Liver (tissue), 9 donors: ENCODE results near the gene GABRD. TPM values are rescaled to one million over a fixed set of nuclear protein-coding genes. Genes with fewer than 3 reads are reported as not detected.

Experiments used
- DNase-seq: peaks from one replicate; pipeline ENCODE4 v3.0.0-alpha.2; 2017; ENCODE audit warnings: low spot score
- H3K27ac ChIP-seq, 2 donors: one replicate each; pipeline ENCODE4 v1.7.0; 2013; ENCODE audit warnings: inconsistent platforms in 2 of 2, low read length in 2 of 2, control low read depth in 1 of 2, low read depth in 1 of 2, mild to moderate bottlenecking in 1 of 2
- H3K27me3 ChIP-seq, 4 donors: one replicate each; pipeline versions ENCODE4 v1.6.1 to v1.7.0; 2013; ENCODE audit warnings: low read length in 3 of 4, inconsistent platforms in 1 of 4, mild to moderate bottlenecking in 1 of 4, moderate library complexity in 1 of 4; ENCODE audit not compliant: control insufficient read depth in 4 of 4, insufficient read depth in 4 of 4
- H3K36me3 ChIP-seq, 4 donors: one replicate each; pipeline versions ENCODE4 v1.6.1 to v1.7.0; 2013; ENCODE audit warnings: low read length in 3 of 4, mild to moderate bottlenecking in 3 of 4, low read depth in 1 of 4, moderate library complexity in 1 of 4; ENCODE audit not compliant: control insufficient read depth in 4 of 4, insufficient read depth in 3 of 4
- H3K4me1 ChIP-seq, 4 donors: one replicate each; pipeline versions ENCODE4 v1.6.1 to v1.7.0; 2013; ENCODE audit warnings: low read length in 3 of 4, mild to moderate bottlenecking in 3 of 4, moderate library complexity in 1 of 4; ENCODE audit not compliant: control insufficient read depth in 4 of 4, insufficient read depth in 4 of 4
- H3K4me3 ChIP-seq, 3 donors: one replicate each; pipeline versions ENCODE4 v1.6.1 to v1.7.0; 2013; ENCODE audit warnings: low read length in 3 of 3, control low read depth in 1 of 3, low read depth in 1 of 3, mild to moderate bottlenecking in 1 of 3
- H3K9ac ChIP-seq, 2 donors: one replicate each; pipeline ENCODE4 v1.7.0; 2013; ENCODE audit warnings: low read length in 2 of 2, mild to moderate bottlenecking in 2 of 2, moderate library complexity in 2 of 2, control low read depth in 1 of 2, low read depth in 1 of 2
- H3K9me3 ChIP-seq, 4 donors: one replicate each; pipeline versions ENCODE4 v1.6.1 to v1.7.0; 2013; ENCODE audit warnings: low read length in 3 of 4; ENCODE audit not compliant: control insufficient read depth in 4 of 4
- EGR1 ChIP-seq, 2 donors: IDR thresholded peaks; 2 replicates each; pipeline ENCODE4 v1.6.1; 2016 to 2018; ENCODE audit warnings: antibody characterized with exemption in 2 of 2, low read depth in 2 of 2
- FOXA2 ChIP-seq: IDR thresholded peaks from 2 replicates; pipeline ENCODE4 v1.6.1; 2016; ENCODE audit warnings: antibody characterized with exemption
- GABPA ChIP-seq, 2 donors: IDR thresholded peaks in 1 of 2; conservative IDR thresholded peaks in 1 of 2; 2 replicates each; pipeline ENCODE4 v1.6.1; 2016; ENCODE audit warnings: antibody characterized with exemption in 2 of 2, mild to moderate bottlenecking in 1 of 2, moderate library complexity in 1 of 2
- HNF4G ChIP-seq: IDR thresholded peaks from 2 replicates; pipeline ENCODE4 v1.6.1; 2016; ENCODE audit warnings: antibody characterized with exemption
- JUND ChIP-seq, 2 donors: IDR thresholded peaks; 2 replicates each; pipeline ENCODE4 v1.6.1; 2016; ENCODE audit warnings: antibody characterized with exemption in 2 of 2
- NR2F2 ChIP-seq: IDR thresholded peaks from 2 replicates; pipeline ENCODE4 v1.6.1; 2016; ENCODE audit warnings: antibody characterized with exemption
- RAD21 ChIP-seq, 2 donors: IDR thresholded peaks; 2 replicates each; pipeline ENCODE4 v1.6.1; 2016; ENCODE audit warnings: antibody characterized with exemption in 2 of 2, mild to moderate bottlenecking in 2 of 2
- REST ChIP-seq: IDR thresholded peaks from 2 replicates; pipeline ENCODE4 v1.6.1; 2016; ENCODE audit warnings: antibody characterized with exemption, mild to moderate bottlenecking
- RXRA ChIP-seq, 2 donors: IDR thresholded peaks; 2 replicates each; pipeline ENCODE4 v1.6.1; 2017 to 2018; ENCODE audit warnings: antibody characterized with exemption in 2 of 2, mild to moderate bottlenecking in 1 of 2
- TAF1 ChIP-seq: conservative IDR thresholded peaks from 2 replicates; pipeline ENCODE4 v1.6.1; 2016; ENCODE audit warnings: antibody characterized with exemption, mild to moderate bottlenecking
- YY1 ChIP-seq: IDR thresholded peaks from 2 replicates; pipeline ENCODE4 v1.6.1; 2016; ENCODE audit warnings: antibody characterized with exemption, mild to moderate bottlenecking
- WGBS: extraction: QIAGEN DNeasy Blood & Tissue Kit; methylation state at CpG from one replicate; pipeline ENCODE4 v1.1.7; 2013; 5-methylcytosine and 5-hydroxymethylcytosine counted together
- polyA plus RNA-seq, 2 donors: library from polyadenylated mRNA; stranded (reverse) in 1 of 2; unstranded in 1 of 2; fragments of 200-250 nt in 1 of 2; fragments of >200 nt in 1 of 2; fragmentation: Nextera tagmentation in 1 of 2; extraction: Ambion mirVana in 1 of 2; gene quantifications; one replicate each; pipeline versions ENCODE4 v1.2.1 to v1.2.3, GENCODE V29; 2013 to 2015
- total RNA-seq, 2 donors: library from RNA; depleted of rRNA; stranded (reverse); fragments of >200 nt; gene quantifications; one replicate each; pipeline ENCODE4 v1.2.3, GENCODE V29; 2014
- TF ChIP-seq, protein P1 (sequence below): IDR thresholded peaks from 2 replicates; pipeline ENCODE4 v1.6.1; 2016; ENCODE audit warnings: antibody characterized with exemption
- TF ChIP-seq, protein P2 (sequence below): IDR thresholded peaks from 2 replicates; pipeline ENCODE4 v1.6.1; 2016; ENCODE audit warnings: antibody characterized with exemption
- donor health status: healthy.
- donor health status: healthy.
- donor health status: healthy.
- donor health status: healthy.
- donor health status: healthy.

Gene GABRD
- total and polyA plus RNA-seq, 4 donors: 0.29 TPM; not detected in 3

- WGBS: 90% methylated on average over 26 of the region's 26 CpGs
These were observed 9.9 kb downstream of the GABRD start for GRCh38 chr1:2028870-2029560.

DNA sequence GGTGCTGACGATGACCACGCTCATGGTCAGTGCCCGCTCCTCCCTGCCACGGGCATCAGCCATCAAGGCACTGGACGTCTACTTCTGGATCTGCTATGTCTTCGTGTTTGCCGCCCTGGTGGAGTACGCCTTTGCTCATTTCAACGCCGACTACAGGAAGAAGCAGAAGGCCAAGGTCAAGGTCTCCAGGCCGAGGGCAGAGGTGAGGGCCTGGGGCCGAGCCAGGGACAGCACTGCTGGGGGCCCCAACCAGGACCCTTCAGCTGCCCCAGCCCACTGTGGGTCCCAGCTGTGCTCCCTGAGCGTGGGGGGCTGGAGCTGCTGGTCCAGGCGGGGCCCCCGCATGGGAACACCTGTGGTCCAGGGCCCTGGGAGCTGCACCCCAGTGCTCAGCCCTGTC lies 10.4 kb downstream of the GABRD start:
- peaks cover 0 to 4% (median 0%) of the 10 kb centered on the region in 4 donors for H3K4me1 ChIP-seq
- no peak overlapping the region for H3K9ac ChIP-seq
- H3K4me3 ChIP-seq: no peak overlapping the region
- no peak for DNase-seq
- no peak overlapping the region for H3K27ac ChIP-seq
- H3K9me3 ChIP-seq: no peaks in the 10 kb centered on the region
- no peak for TF ChIP-seq RAD21 (IDR thresholded peaks at IDR 0.05)
- no peak for TF ChIP-seq NR2F2
- TF ChIP-seq, protein P1, sequence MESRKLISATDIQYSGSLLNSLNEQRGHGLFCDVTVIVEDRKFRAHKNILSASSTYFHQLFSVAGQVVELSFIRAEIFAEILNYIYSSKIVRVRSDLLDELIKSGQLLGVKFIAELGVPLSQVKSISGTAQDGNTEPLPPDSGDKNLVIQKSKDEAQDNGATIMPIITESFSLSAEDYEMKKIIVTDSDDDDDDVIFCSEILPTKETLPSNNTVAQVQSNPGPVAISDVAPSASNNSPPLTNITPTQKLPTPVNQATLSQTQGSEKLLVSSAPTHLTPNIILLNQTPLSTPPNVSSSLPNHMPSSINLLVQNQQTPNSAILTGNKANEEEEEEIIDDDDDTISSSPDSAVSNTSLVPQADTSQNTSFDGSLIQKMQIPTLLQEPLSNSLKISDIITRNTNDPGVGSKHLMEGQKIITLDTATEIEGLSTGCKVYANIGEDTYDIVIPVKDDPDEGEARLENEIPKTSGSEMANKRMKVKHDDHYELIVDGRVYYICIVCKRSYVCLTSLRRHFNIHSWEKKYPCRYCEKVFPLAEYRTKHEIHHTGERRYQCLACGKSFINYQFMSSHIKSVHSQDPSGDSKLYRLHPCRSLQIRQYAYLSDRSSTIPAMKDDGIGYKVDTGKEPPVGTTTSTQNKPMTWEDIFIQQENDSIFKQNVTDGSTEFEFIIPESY: no peak
- no peak for TF ChIP-seq FOXA2
- no peak for TF ChIP-seq REST
- no peak for TF ChIP-seq GABPA (IDR thresholded peaks at IDR 0.05 in 1 of 2, conservative IDR thresholded peaks at IDR 0.05 in 1 of 2)
- TF ChIP-seq TAF1: no peak
- no peak for TF ChIP-seq RXRA (IDR thresholded peaks at IDR 0.05)
- TF ChIP-seq EGR1 (IDR thresholded peaks at IDR 0.05; ENCODE audit: low read depth in 2 of 2): no peak
- no peak for TF ChIP-seq HNF4G
- TF ChIP-seq YY1: no peak
- H3K27me3 ChIP-seq: peaks cover 0 to 2% (median 0%) of the 10 kb centered on the region in 4 donors
- no peaks in the 10 kb centered on the region for H3K36me3 ChIP-seq
- 81% methylated on average over 15 of the region's 15 CpGs for WGBS

More at GRCh38 chr1:2028870-2029560, 9.9 kb downstream of the GABRD start:
- H3K36me3 ChIP-seq: no peaks in the 10 kb centered on the region
- no peak for DNase-seq
- peaks cover 0 to 2% (median 0%) of the 10 kb centered on the region in 4 donors for H3K27me3 ChIP-seq
- no peak overlapping the region for H3K4me3 ChIP-seq
- TF ChIP-seq, protein P2, sequence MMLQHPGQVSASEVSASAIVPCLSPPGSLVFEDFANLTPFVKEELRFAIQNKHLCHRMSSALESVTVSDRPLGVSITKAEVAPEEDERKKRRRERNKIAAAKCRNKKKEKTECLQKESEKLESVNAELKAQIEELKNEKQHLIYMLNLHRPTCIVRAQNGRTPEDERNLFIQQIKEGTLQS: no peak
- TF ChIP-seq NR2F2 (no peak), JUND (IDR thresholded peaks at IDR 0.05) (no peak), RAD21 (IDR thresholded peaks at IDR 0.05) (no peak)
- no peak overlapping the region for H3K9ac ChIP-seq
- H3K27ac ChIP-seq: no peak overlapping the region
- H3K4me1 ChIP-seq: peaks cover 0 to 4% (median 0%) of the 10 kb centered on the region in 4 donors
- no peaks in the 10 kb centered on the region for H3K9me3 ChIP-seq
